ENCODE results near the gene KIAA1217. TPM values are rescaled to one million over a fixed set of nuclear protein-coding genes. Genes with fewer than 3 reads are reported as not detected.

The KIAA1217 gene
- total RNA-seq, 1 experiment from 2014 or later = 23.4 TPM

- peaks cover 60% of the 10 kb centered on the region for H3K4me1 Mint-ChIP-seq
- no peaks in the 10 kb centered on the region for H3K27me3 Mint-ChIP-seq (ENCODE audit: low read depth)
- ATAC-seq = peak; percentile 58
- TF ChIP-seq ELF4 (CRISPR knock-in tag; IDR thresholded peaks at IDR 0.05; ENCODE audit: low read depth) = no peak
- TF ChIP-seq TP53 (CRISPR knock-in tag; IDR thresholded peaks at IDR 0.05) = no peak
- TF ChIP-seq GRHL2 (CRISPR knock-in tag; IDR thresholded peaks at IDR 0.05; ENCODE audit: insufficient replicate concordance, severe bottlenecking) = no peak
- TF ChIP-seq USF2 (CRISPR knock-in tag; IDR thresholded peaks at IDR 0.05) = no peak
- TF ChIP-seq RELA (CRISPR knock-in tag; IDR thresholded peaks at IDR 0.05; ENCODE audit: borderline replicate concordance) = no peak
- no peak for TF ChIP-seq ATF3 (CRISPR knock-in tag; conservative IDR thresholded peaks at IDR 0.05)
- TF ChIP-seq E2F1 (CRISPR knock-in tag; IDR thresholded peaks at IDR 0.05) = no peak
- TF ChIP-seq KAT7 (CRISPR knock-in tag; IDR thresholded peaks at IDR 0.05; ENCODE audit: borderline replicate concordance) = no peak
- no peak for TF ChIP-seq AR (CRISPR knock-in tag; IDR thresholded peaks at IDR 0.05)
- no peak for TF ChIP-seq ZNF396 (CRISPR knock-in tag; IDR thresholded peaks at IDR 0.05; ENCODE audit: borderline replicate concordance)
- no peak for TF ChIP-seq MLX (CRISPR knock-in tag; IDR thresholded peaks at IDR 0.05)
- TF ChIP-seq USF1 (CRISPR knock-in tag; IDR thresholded peaks at IDR 0.05) = no peak
- TF ChIP-seq ERG (CRISPR knock-in tag; IDR thresholded peaks at IDR 0.05) = no peak
- no peak for TF ChIP-seq NFYB (CRISPR knock-in tag; conservative IDR thresholded peaks at IDR 0.05; ENCODE audit: low read depth)
- TF ChIP-seq ZNF232 (CRISPR knock-in tag; IDR thresholded peaks at IDR 0.05) = no peak
- DNase-seq (ENCODE audit: low spot score) = no peak
- CTCF ChIA-PET = interaction anchor here (1.2 kb wide), 1 partner anchor 81 kb away, joined by 3 read pairs; no protein-coding TSS in a partner anchor
- H3K36me3 Mint-ChIP-seq = no peaks in the 10 kb centered on the region
- no peaks in the 10 kb centered on the region for H3K9me3 Mint-ChIP-seq
- POLR2A ChIA-PET = no interaction called here
- H3K4me3 Mint-ChIP-seq = peak overlapping the region; percentile 52
- peak overlapping the region; percentile 69 for H3K27ac Mint-ChIP-seq
Measured at GRCh38 chr10:24237801-24238395, 29.0 kb downstream of the KIAA1217 start.
